NCI-H345 (cell line): ENCODE measurements around the gene ANKRD33B.

ENCODE experiments used
- DNase-seq: peaks from one replicate; lab custom pipeline; 2025; lab: John Stamatoyannopoulos, UW

ANKRD33B gene

GRCh38 chr5:10700516-10700915 is 136.6 kb downstream of the ANKRD33B start:
- DNase-seq: no peak

GRCh38 chr5:10701567-10702039 is 137.7 kb downstream of the ANKRD33B start:
- DNase-seq: peak; percentile 11

DNA sequence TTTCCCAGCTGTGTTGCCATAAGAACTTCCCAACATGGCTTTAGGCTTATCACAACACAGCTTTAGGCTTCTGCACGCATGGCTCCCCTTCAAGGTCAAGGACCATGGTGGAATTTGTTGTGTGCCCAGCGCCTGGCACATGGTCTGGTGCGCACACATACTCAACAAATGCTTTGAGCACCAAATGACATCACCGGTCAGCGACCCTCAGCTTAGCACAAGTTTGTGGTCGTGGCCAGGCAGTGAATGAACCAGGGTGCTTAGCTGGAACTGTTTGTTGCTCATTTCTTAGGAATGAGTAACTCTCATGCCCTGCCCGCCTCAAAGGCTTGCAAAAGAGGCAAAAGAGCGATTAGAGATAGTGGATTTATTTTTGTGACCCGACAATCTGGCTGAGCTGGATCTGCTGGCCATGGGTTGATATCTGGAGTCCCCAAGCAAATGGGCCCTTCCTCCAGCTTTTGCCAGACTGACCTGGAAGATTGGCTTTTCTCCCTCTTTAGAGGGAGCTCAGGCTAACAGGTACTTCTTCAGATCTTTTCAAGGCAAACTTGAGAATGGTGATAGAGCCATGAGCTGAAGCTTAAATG is 138.3 kb downstream of the ANKRD33B start:
- no peak for DNase-seq

- no peak for DNase-seq
Measured at GRCh38 chr5:10702911-10703491, 139.1 kb downstream of the ANKRD33B start.

DNA sequence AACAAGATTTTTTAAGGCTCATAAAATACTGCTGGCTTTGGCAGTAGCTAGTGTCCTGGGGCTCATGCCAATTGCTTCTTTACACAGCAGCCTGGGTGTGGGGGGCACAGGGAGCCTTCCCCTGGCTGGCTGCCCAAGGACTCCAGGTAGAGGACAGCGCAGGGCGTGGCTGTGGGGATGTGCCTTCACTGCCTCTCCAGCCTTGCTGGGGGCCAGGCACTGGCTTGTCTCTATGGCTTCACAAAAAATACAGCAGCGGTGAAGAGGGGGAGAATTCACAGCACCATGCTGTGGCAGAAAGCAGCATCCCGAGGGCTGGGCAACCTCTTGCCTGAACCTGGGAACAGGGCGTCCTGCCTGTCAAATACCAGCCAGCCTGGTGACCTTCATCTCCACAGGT is 139.8 kb downstream of the ANKRD33B start:
- no peak for DNase-seq

GRCh38 chr5:10704949-10705621 is 141.2 kb downstream of the ANKRD33B start:
- no peak for DNase-seq

- DNase-seq: no peak
Measured at GRCh38 chr5:10705747-10706146, 141.9 kb downstream of the ANKRD33B start.

GRCh38 chr5:10706326-10706725 is 142.5 kb downstream of the ANKRD33B start:
- no peak for DNase-seq
